HFFc6 (cell line): ENCODE data around the gene CSTF2. TPM values are rescaled to one million over a fixed set of nuclear protein-coding genes. Genes with fewer than 3 reads are reported as not detected.
A peak's percentile ranks its signal among the peaks of the same experiment; 100 is the strongest.

Source experiments
- DNase-seq: peaks from one replicate; pipeline ENCODE4 v3.0.0-alpha.2; 2018
- H3K27ac Mint-ChIP-seq: 2 replicates; pipeline ENCODE4 v1.8.0; 2020; ENCODE audit warnings: mild to moderate bottlenecking, mixed read lengths
- H3K27me3 Mint-ChIP-seq: 2 replicates; pipeline ENCODE4 v1.8.0; 2021; ENCODE audit warnings: mild to moderate bottlenecking, moderate library complexity, mixed read lengths; ENCODE audit not compliant: insufficient read depth
- H3K36me3 Mint-ChIP-seq: 2 replicates; pipeline ENCODE4 v1.8.0; 2021; ENCODE audit warnings: low read depth, mixed read lengths
- H3K4me1 Mint-ChIP-seq: 2 replicates; pipeline ENCODE4 v1.8.0; 2020; ENCODE audit warnings: low read depth, mixed read lengths
- H3K4me3 Mint-ChIP-seq: 2 replicates; pipeline ENCODE4 v1.8.0; 2020; ENCODE audit warnings: mild to moderate bottlenecking, moderate library complexity, mixed read lengths
- H3K9me3 Mint-ChIP-seq: 2 replicates; pipeline ENCODE4 v1.8.0; 2020; ENCODE audit warnings: mild to moderate bottlenecking, mixed read lengths
- CTCF ChIP-seq: fragments of 200-600 bp; sonication (generic); IDR thresholded peaks from 2 replicates; pipeline ENCODE4 v1.5.0; 2021; ENCODE audit warnings: antibody characterized with exemption, mild to moderate bottlenecking
- total RNA-seq, 6 experiments: library from RNA; stranded (reverse); fragmentation: NEBNext Ultra II Directional; extraction: Animal tissue kit (Norgen Biotek cat#: 25700); gene quantifications; 2 replicates in 1 of 6; 3 replicates in 5 of 6; pipeline ENCODE4 v1.2.3, GENCODE V29; 2021

Gene CSTF2
- total RNA-seq, 6 experiments from 2014 or later = 17.4 to 25.7 (median 24.5) TPM

DNA sequence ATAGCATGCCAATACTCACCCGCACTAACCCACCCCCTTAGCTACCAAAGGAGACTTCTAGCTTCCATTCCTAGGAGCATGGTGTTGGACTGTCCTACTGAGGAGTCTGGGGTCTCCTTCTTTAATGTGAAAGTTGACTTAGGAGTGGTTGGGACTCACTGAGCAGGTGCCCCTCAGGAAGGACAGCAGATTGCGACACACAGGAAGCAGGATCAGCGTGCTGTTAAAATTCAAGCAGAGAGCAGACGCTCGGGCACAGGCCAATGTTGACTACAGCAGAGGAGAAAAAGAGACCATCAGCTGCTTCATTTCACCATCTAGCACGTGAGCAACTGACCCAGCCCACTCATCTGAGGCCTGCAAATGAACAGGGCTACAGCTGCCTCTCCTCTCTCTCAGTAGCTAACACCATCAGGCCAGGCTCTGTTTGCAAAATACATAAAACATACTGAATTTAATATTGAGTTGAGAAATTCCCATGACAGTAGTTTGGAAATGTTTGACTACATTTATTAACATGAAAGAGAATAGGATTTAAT lies 43.2 kb downstream of the CSTF2 start:
- no peaks in the 10 kb centered on the region for H3K9me3 Mint-ChIP-seq
- peaks cover 6% of the 10 kb centered on the region; the same call in 1 of the 2 replicates for H3K27me3 Mint-ChIP-seq
- no peak for TF ChIP-seq CTCF
- H3K4me1 Mint-ChIP-seq = peaks cover 10% of the 10 kb centered on the region
- H3K36me3 Mint-ChIP-seq = no peaks in the 10 kb centered on the region
- H3K27ac Mint-ChIP-seq = no peak overlapping the region
- H3K4me3 Mint-ChIP-seq = no peak overlapping the region
- DNase-seq = no peak

GRCh38 chrX:100864657-100865391 lies 44.6 kb downstream of the CSTF2 start:
- Mint-ChIP-seq H3K36me3 (no peaks in the 10 kb centered on the region), H3K4me1 (peaks cover 10% of the 10 kb centered on the region), H3K9me3 (no peaks in the 10 kb centered on the region), H3K27me3 (peaks cover 7% of the 10 kb centered on the region; the same call in 1 of the 2 replicates), H3K4me3 (no peak overlapping the region), H3K27ac (no peak overlapping the region)
- peak; percentile 8 for DNase-seq
- TF ChIP-seq CTCF = no peak

- H3K4me1 Mint-ChIP-seq = peaks cover 10% of the 10 kb centered on the region
- no peaks in the 10 kb centered on the region for H3K36me3 Mint-ChIP-seq
- peaks cover 9% of the 10 kb centered on the region for H3K27me3 Mint-ChIP-seq
- no peak for DNase-seq
- H3K4me3 Mint-ChIP-seq = no peak overlapping the region
- no peak for TF ChIP-seq CTCF
- H3K27ac Mint-ChIP-seq = no peak overlapping the region
- H3K9me3 Mint-ChIP-seq = no peaks in the 10 kb centered on the region
Observed at GRCh38 chrX:100868273-100868672, 48.1 kb downstream of the CSTF2 start.

DNA sequence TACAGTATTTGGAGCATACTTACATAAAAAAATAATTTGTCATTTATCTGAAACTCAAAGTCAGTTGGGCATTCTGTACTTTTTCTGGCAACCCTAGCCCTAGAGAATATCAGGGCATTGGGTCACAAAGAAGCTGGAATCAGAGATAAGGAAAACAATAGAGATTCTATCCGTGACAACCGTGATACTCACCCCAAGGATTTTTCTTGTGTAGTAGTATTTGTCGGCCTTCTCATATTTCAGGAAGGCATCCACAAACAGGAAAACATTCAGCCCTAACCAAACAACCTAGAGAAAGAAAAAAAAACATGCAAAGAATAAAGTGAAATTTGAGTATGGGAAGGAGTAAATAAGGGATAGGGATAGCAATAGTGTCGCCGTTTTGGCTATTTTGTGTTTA lies 50.3 kb downstream of the CSTF2 start:
- H3K9me3 Mint-ChIP-seq = no peaks in the 10 kb centered on the region
- no peak overlapping the region for H3K27ac Mint-ChIP-seq
- TF ChIP-seq CTCF = no peak

DNA sequence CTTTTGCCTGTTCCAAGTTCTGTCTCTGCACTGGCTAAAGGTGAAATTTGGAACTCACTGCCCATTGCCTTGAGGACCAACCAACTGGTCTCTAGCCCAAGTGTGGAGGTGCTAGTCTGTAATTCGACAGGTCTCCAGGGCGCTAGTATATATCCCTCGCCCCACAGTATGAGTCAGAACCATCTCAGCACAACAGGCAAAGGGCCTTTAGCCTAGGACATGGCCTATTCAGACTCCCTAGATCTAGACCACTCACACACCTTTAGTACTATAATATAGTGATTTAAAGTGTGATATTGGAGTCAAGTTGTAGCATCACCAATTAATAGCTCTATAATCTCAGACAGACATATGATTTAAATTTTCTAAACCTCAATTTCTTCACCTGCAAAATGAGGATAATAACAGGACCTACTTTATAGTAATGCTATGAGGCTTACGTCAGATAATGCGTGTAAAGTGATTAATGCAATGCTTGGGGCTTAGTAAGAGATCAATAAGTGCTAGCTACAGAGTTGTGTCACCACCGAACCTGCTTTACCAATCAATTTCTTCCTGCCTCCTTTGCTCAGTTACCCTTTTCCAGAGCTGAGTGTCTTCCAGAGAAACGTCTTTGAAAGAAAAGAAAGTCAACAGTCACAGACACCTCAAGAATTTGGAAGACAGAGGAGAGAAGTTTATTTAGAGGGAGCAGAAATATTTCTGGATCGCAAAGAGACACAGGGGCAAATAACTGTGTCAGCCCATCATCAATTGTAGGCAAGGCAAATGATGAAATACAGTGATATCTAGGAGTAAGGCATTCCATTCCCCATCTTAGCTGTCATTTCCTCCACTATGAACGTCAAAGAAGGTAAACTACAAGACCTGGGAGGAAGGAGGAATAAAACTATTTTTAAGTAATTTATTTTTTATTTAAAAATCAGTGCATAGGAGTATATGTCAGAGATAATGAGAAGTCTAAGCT lies 51.7 kb downstream of the CSTF2 start:
- H3K4me3 Mint-ChIP-seq = no peak overlapping the region
- no peak for DNase-seq
- no peaks in the 10 kb centered on the region for H3K36me3 Mint-ChIP-seq
- H3K27me3 Mint-ChIP-seq = peaks cover 8% of the 10 kb centered on the region
- no peak for TF ChIP-seq CTCF
- no peaks in the 10 kb centered on the region for H3K4me1 Mint-ChIP-seq
- no peaks in the 10 kb centered on the region for H3K9me3 Mint-ChIP-seq
- no peak overlapping the region for H3K27ac Mint-ChIP-seq

More for the DNA sequence above, 50.3 kb downstream of the CSTF2 start:
- peaks cover under 1% of the 10 kb centered on the region for H3K4me1 Mint-ChIP-seq
- H3K36me3 Mint-ChIP-seq = no peaks in the 10 kb centered on the region
- DNase-seq = no peak
- no peak overlapping the region for H3K4me3 Mint-ChIP-seq
- H3K27me3 Mint-ChIP-seq = peaks cover 9% of the 10 kb centered on the region
